H1 (cell line): ENCODE results near the gene RALGDS. TPM values are rescaled to one million over a fixed set of nuclear protein-coding genes. Genes with fewer than 3 reads are reported as not detected.

Experiments used
- BACH1 ChIP-seq: IDR thresholded peaks from 2 replicates; pipeline ENCODE4 v1.6.1; 2012; ENCODE audit warnings: low read length, improper control_type of control experiment
- PHF8 ChIP-seq: fragments of 200-600 bp; sonication (generic); conservative IDR thresholded peaks from 2 replicates; pipeline ENCODE4 v1.7.1; 2012; ENCODE audit warnings: low read depth, mild to moderate bottlenecking, inconsistent platforms, low read length, moderate library complexity
- SIN3A ChIP-seq, 2 experiments: IDR thresholded peaks in 1 of 2; conservative IDR thresholded peaks in 1 of 2; 2 replicates each; pipeline ENCODE4 v1.6.1; 2011 to 2012; ENCODE audit warnings: low read length in 2 of 2, improper control_type of control experiment in 1 of 2, low read depth in 1 of 2, mild to moderate bottlenecking in 1 of 2
- YY1 ChIP-seq: IDR thresholded peaks from 2 replicates; pipeline ENCODE4 v1.6.1; 2011; ENCODE audit warnings: low read depth, mild to moderate bottlenecking, low read length
- polyA plus RNA-seq, 7 experiments: library from polyadenylated mRNA; depleted of rRNA in 3 of 7; stranded (reverse) in 5 of 7; unstranded in 2 of 7; fragments of >200 nt in 5 of 7; fragments of 200-250 nt in 2 of 7; gene quantifications; 1 replicate in 5 of 7; 2 replicates in 1 of 7; 4 replicates in 1 of 7; pipeline versions ENCODE4 v1.2.1 to v1.2.3, GENCODE V29; 2011 to 2013; ENCODE audit warnings: missing spikeins in 2 of 7, mixed read lengths in 2 of 7
- total RNA-seq: library from RNA; stranded (reverse); fragmentation: NEBNext Ultra II Directional; extraction: Animal tissue kit (Norgen Biotek cat#: 25700); gene quantifications from 2 replicates; pipeline ENCODE4 v1.2.1, GENCODE V29; 2021

RALGDS gene
- total and polyA plus RNA-seq, 2 of the 8 experiments (the other 6 are each of a cell fraction or from before 2014, with no cell fraction given) = 14.5 to 25.5 TPM

- no peak for TF ChIP-seq PHF8
- no peak for TF ChIP-seq YY1
- TF ChIP-seq BACH1 = no peak
- no peak for TF ChIP-seq SIN3A (conservative IDR thresholded peaks at IDR 0.05 in 1 of 2, IDR thresholded peaks at IDR 0.05 in 1 of 2; ENCODE audit: low read depth in 1 of 2, low read length in 2 of 2)
Observed at GRCh38 chr9:133108794-133109641, 12.0 kb downstream of the RALGDS start (continued).
